ENCODE data around the gene PSMB5.

Gene PSMB5

GRCh38 chr14:23033801-23034497 lies 751 bp downstream of the PSMB5 start:
- peak overlapping the region; percentile 80 for H3K4me3 ChIP-seq (ENCODE audit: low read length)
- peak overlapping the region; percentile 95 for H3K27ac ChIP-seq (ENCODE audit: low read length)
- H3K27me3 ChIP-seq (ENCODE audit: insufficient read depth, low read length) = no peaks in the 10 kb centered on the region
- no peaks in the 10 kb centered on the region for H3K9me3 ChIP-seq (ENCODE audit: insufficient read depth, low read depth, low read length)
- H3K9ac ChIP-seq (ENCODE audit: low read depth, low read length) = peak overlapping the region; percentile 99
- peaks cover 41% of the 10 kb centered on the region for H3K36me3 ChIP-seq (ENCODE audit: insufficient read depth, low read depth, low read length)
- H3K4me1 ChIP-seq (ENCODE audit: insufficient read depth, low read length) = peaks cover 5% of the 10 kb centered on the region; the same call in 1 of the 2 replicates

- H3K9ac ChIP-seq (ENCODE audit: low read depth, low read length) = peak overlapping the region; percentile 99; the same call in 1 of the 2 replicates
- H3K36me3 ChIP-seq (ENCODE audit: insufficient read depth, low read depth, low read length) = peaks cover 48% of the 10 kb centered on the region
- H3K9me3 ChIP-seq (ENCODE audit: insufficient read depth, low read depth, low read length) = no peaks in the 10 kb centered on the region
- peaks cover 5% of the 10 kb centered on the region; the same call in 1 of the 2 replicates for H3K4me1 ChIP-seq (ENCODE audit: insufficient read depth, low read length)
- no peaks in the 10 kb centered on the region for H3K27me3 ChIP-seq (ENCODE audit: insufficient read depth, low read length)
- H3K4me3 ChIP-seq (ENCODE audit: low read length) = peak overlapping the region; percentile 80
- H3K27ac ChIP-seq (ENCODE audit: low read length) = no peak overlapping the region
Observed at GRCh38 chr14:23033251-23033727, 1.4 kb downstream of the PSMB5 start.

- Histone ChIP-seq H3K27me3 (ENCODE audit: insufficient read depth, low read length) (no peaks in the 10 kb centered on the region), H3K36me3 (ENCODE audit: insufficient read depth, low read depth, low read length) (peaks cover 63% of the 10 kb centered on the region), H3K9ac (ENCODE audit: low read depth, low read length) (no peak overlapping the region), H3K4me1 (ENCODE audit: insufficient read depth, low read length) (peaks cover 5% of the 10 kb centered on the region; the same call in 1 of the 2 replicates), H3K4me3 (ENCODE audit: low read length) (no peak overlapping the region), H3K9me3 (ENCODE audit: insufficient read depth, low read depth, low read length) (no peaks in the 10 kb centered on the region), H3K27ac (ENCODE audit: low read length) (no peak overlapping the region)
Observed at GRCh38 chr14:23030936-23031335, 3.8 kb downstream of the PSMB5 start.

- Histone ChIP-seq H3K4me3 (ENCODE audit: low read length) (no peak overlapping the region), H3K27ac (ENCODE audit: low read length) (no peak overlapping the region), H3K9ac (ENCODE audit: low read depth, low read length) (no peak overlapping the region), H3K36me3 (ENCODE audit: insufficient read depth, low read depth, low read length) (peaks cover 84% of the 10 kb centered on the region), H3K27me3 (ENCODE audit: insufficient read depth, low read length) (no peaks in the 10 kb centered on the region), H3K9me3 (ENCODE audit: insufficient read depth, low read depth, low read length) (no peaks in the 10 kb centered on the region), H3K4me1 (ENCODE audit: insufficient read depth, low read length) (0 out of 2 replicates have a peak, but pooled peaks cover 5% of the 10 kb centered on the region)
Observed at GRCh38 chr14:23028799-23029198, 5.9 kb downstream of the PSMB5 start.

- Histone ChIP-seq H3K9ac (ENCODE audit: low read depth, low read length) (no peak overlapping the region), H3K4me3 (ENCODE audit: low read length) (no peak overlapping the region), H3K27me3 (ENCODE audit: insufficient read depth, low read length) (no peaks in the 10 kb centered on the region), H3K36me3 (ENCODE audit: insufficient read depth, low read depth, low read length) (peaks cover 64% of the 10 kb centered on the region), H3K4me1 (ENCODE audit: insufficient read depth, low read length) (0 out of 2 replicates have a peak, but pooled peaks cover 5% of the 10 kb centered on the region), H3K9me3 (ENCODE audit: insufficient read depth, low read depth, low read length) (no peaks in the 10 kb centered on the region), H3K27ac (ENCODE audit: low read length) (no peak overlapping the region)
Observed at GRCh38 chr14:23025151-23025814, 9.4 kb downstream of the PSMB5 start.

GRCh38 chr14:23024612-23025075 lies 10.1 kb downstream of the PSMB5 start:
- H3K36me3 ChIP-seq (ENCODE audit: insufficient read depth, low read depth, low read length) = peaks cover 63% of the 10 kb centered on the region
- H3K27ac ChIP-seq (ENCODE audit: low read length) = no peak overlapping the region
- no peak overlapping the region for H3K9ac ChIP-seq (ENCODE audit: low read depth, low read length)
- no peaks in the 10 kb centered on the region for H3K9me3 ChIP-seq (ENCODE audit: insufficient read depth, low read depth, low read length)
- H3K27me3 ChIP-seq (ENCODE audit: insufficient read depth, low read length) = no peaks in the 10 kb centered on the region
- no peak overlapping the region for H3K4me3 ChIP-seq (ENCODE audit: low read length)
- 0 out of 2 replicates have a peak, but pooled peaks cover 5% of the 10 kb centered on the region for H3K4me1 ChIP-seq (ENCODE audit: insufficient read depth, low read length)

GRCh38 chr14:23023795-23024152 lies 10.9 kb downstream of the PSMB5 start:
- H3K9me3 ChIP-seq (ENCODE audit: insufficient read depth, low read depth, low read length) = no peaks in the 10 kb centered on the region
- H3K36me3 ChIP-seq (ENCODE audit: insufficient read depth, low read depth, low read length) = peaks cover 55% of the 10 kb centered on the region
- no peak overlapping the region for H3K4me3 ChIP-seq (ENCODE audit: low read length)
- H3K27me3 ChIP-seq (ENCODE audit: insufficient read depth, low read length) = no peaks in the 10 kb centered on the region
- no peak overlapping the region for H3K9ac ChIP-seq (ENCODE audit: low read depth, low read length)
- H3K27ac ChIP-seq (ENCODE audit: low read length) = no peak overlapping the region
- H3K4me1 ChIP-seq (ENCODE audit: insufficient read depth, low read length) = 0 out of 2 replicates have a peak, but pooled peaks cover 5% of the 10 kb centered on the region

GRCh38 chr14:23023022-23023794 lies 11.5 kb downstream of the PSMB5 start:
- no peaks in the 10 kb centered on the region for H3K27me3 ChIP-seq (ENCODE audit: insufficient read depth, low read length)
- peaks cover 49% of the 10 kb centered on the region for H3K36me3 ChIP-seq (ENCODE audit: insufficient read depth, low read depth, low read length)
- H3K27ac ChIP-seq (ENCODE audit: low read length) = no peak overlapping the region
- H3K4me3 ChIP-seq (ENCODE audit: low read length) = no peak overlapping the region
- H3K4me1 ChIP-seq (ENCODE audit: insufficient read depth, low read length) = 0 out of 2 replicates have a peak, but pooled peaks cover 5% of the 10 kb centered on the region
- no peak overlapping the region for H3K9ac ChIP-seq (ENCODE audit: low read depth, low read length)
- H3K9me3 ChIP-seq (ENCODE audit: insufficient read depth, low read depth, low read length) = no peaks in the 10 kb centered on the region

GRCh38 chr14:23021889-23022442 lies 12.7 kb downstream of the PSMB5 start:
- no peak overlapping the region for H3K4me3 ChIP-seq (ENCODE audit: low read length)
- no peak overlapping the region for H3K27ac ChIP-seq (ENCODE audit: low read length)
- H3K9ac ChIP-seq (ENCODE audit: low read depth, low read length) = no peak overlapping the region
- no peaks in the 10 kb centered on the region for H3K9me3 ChIP-seq (ENCODE audit: insufficient read depth, low read depth, low read length)
- H3K27me3 ChIP-seq (ENCODE audit: insufficient read depth, low read length) = no peaks in the 10 kb centered on the region
- H3K36me3 ChIP-seq (ENCODE audit: insufficient read depth, low read depth, low read length) = peaks cover 41% of the 10 kb centered on the region
- H3K4me1 ChIP-seq (ENCODE audit: insufficient read depth, low read length) = 0 out of 2 replicates have a peak, but pooled peaks cover 5% of the 10 kb centered on the region

- H3K27ac ChIP-seq (ENCODE audit: low read length) = no peak overlapping the region
- H3K9ac ChIP-seq (ENCODE audit: low read depth, low read length) = no peak overlapping the region
- H3K4me1 ChIP-seq (ENCODE audit: insufficient read depth, low read length) = 0 out of 2 replicates have a peak, but pooled peaks cover 5% of the 10 kb centered on the region
Observed at GRCh38 chr14:23021434-23021833, 13.3 kb downstream of the PSMB5 start.

More at GRCh38 chr14:23021434-23021833, 13.3 kb downstream of the PSMB5 start:
- Histone ChIP-seq H3K4me3 (ENCODE audit: low read length) (no peak overlapping the region), H3K27me3 (ENCODE audit: insufficient read depth, low read length) (no peaks in the 10 kb centered on the region), H3K9me3 (ENCODE audit: insufficient read depth, low read depth, low read length) (no peaks in the 10 kb centered on the region), H3K36me3 (ENCODE audit: insufficient read depth, low read depth, low read length) (peaks cover 40% of the 10 kb centered on the region)

Measured in iPS-20b (cell line).